C4-2B (cell line): ENCODE data around the gene MPDU1.

Source experiments
- ZFX ChIP-seq: fragments of 450-650 bp; IDR thresholded peaks from 2 replicates; pipeline ENCODE4 v1.6.1; 2017
- TF ChIP-seq, protein P1 (sequence below): fragments of 450-650 bp; conservative IDR thresholded peaks from 2 replicates; pipeline ENCODE4 v1.5.1; 2017; ENCODE audit warnings: mild to moderate bottlenecking

DNA sequence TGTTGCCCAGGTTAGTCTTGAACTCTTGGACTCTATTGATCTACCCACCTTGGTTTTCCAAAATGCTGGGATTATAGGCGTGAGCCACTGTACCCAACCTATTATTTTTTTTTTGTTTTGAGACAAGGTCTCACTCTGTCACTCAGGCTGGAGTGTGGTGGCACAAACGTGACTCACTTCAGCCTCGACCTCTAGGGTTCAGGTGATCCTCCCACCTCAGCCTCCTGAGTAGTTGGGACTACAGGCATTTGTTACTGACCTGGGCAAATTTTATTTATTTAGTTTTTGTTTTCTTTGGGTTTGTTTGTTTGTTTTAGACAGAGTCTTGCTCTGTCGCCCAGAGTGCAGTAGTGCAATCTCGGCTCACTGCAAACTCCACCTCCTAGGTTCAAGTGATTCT, 40.0 kb downstream of the MPDU1 start:
- TF ChIP-seq, protein P1, sequence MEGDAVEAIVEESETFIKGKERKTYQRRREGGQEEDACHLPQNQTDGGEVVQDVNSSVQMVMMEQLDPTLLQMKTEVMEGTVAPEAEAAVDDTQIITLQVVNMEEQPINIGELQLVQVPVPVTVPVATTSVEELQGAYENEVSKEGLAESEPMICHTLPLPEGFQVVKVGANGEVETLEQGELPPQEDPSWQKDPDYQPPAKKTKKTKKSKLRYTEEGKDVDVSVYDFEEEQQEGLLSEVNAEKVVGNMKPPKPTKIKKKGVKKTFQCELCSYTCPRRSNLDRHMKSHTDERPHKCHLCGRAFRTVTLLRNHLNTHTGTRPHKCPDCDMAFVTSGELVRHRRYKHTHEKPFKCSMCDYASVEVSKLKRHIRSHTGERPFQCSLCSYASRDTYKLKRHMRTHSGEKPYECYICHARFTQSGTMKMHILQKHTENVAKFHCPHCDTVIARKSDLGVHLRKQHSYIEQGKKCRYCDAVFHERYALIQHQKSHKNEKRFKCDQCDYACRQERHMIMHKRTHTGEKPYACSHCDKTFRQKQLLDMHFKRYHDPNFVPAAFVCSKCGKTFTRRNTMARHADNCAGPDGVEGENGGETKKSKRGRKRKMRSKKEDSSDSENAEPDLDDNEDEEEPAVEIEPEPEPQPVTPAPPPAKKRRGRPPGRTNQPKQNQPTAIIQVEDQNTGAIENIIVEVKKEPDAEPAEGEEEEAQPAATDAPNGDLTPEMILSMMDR = no peak
- no peak for TF ChIP-seq ZFX
